HepG2 (cell line): ENCODE results near the gene SLC28A3. TPM values are rescaled to one million over a fixed set of nuclear protein-coding genes. Genes with fewer than 3 reads are reported as not detected.

ENCODE experiments used
- ATAC-seq: fragments of 200-7000 bp; cut with Tn5 transposase; 3 replicates; pipeline ENCODE4 v1.9.1; 2020; ENCODE audit warnings: mild to moderate bottlenecking, moderate library complexity
- BruUV-seq: library from RNA; stranded (reverse); fragments of 400-500 nt; replicated peaks from 2 replicates; lab custom pipeline; 2021; lab: Mats Ljungman, UMichigan
- CTCF ChIA-PET: fragments of 300-600 bp; formaldehyde crosslinking; extraction: SDS; loops from one replicate; lab custom pipeline; 2021; ENCODE audit warnings: low total read pairs, inconsistent platforms, low intra/inter-chr PET ratio; lab: Yijun Ruan, JAX
- POLR2A ChIA-PET: fragments of 350-600 bp; sonication (Branson Sonifier 250); formaldehyde crosslinking; loops from one replicate; lab custom pipeline; 2020; ENCODE audit warnings: antibody characterized with exemption, inconsistent platforms; lab: Yijun Ruan, JAX
- DNase-seq: peaks from one replicate; pipeline ENCODE4 v3.0.0-alpha.2; 2015; ENCODE audit warnings: low spot score
- FAIRE-seq: peaks from 3 replicates; lab custom pipeline; 2011; peaks lifted over from hg19 to GRCh38; lab: Jason Lieb, UNC
- H2AFZ ChIP-seq: one replicate; pipeline ENCODE4 v1.6.1; 2011; ENCODE audit warnings: low read length, inconsistent platforms
- H3K27ac ChIP-seq: fragments of 300-600 bp; 3 replicates; pipeline ENCODE4 v1.8.0; 2011; ENCODE audit warnings: mixed run types, mild to moderate bottlenecking, mixed read lengths, low read length, inconsistent platforms; ENCODE audit not compliant: insufficient read depth; ENCODE audit errors: extremely low read length
- H3K27me3 ChIP-seq, 2 experiments: fragments of 200-600 bp in 1 of 2; 2 replicates in 1 of 2; 3 replicates in 1 of 2; pipeline versions ENCODE4 v1.6.0 to v1.8.0; 2011; ENCODE audit warnings: low read length in 2 of 2, mild to moderate bottlenecking in 2 of 2, moderate library complexity in 2 of 2, inconsistent platforms in 1 of 2; ENCODE audit not compliant: insufficient read depth in 2 of 2, control insufficient read depth in 1 of 2
- H3K36me3 ChIP-seq, 2 experiments: fragments of 200-600 bp in 1 of 2; replicated peaks in 1 of 2; 2 replicates in 1 of 2; 3 replicates in 1 of 2; pipeline versions ENCODE4 v1.5.1 to v1.8.0; 2011; ENCODE audit warnings: low read length in 2 of 2, inconsistent platforms in 1 of 2; ENCODE audit not compliant: insufficient read depth in 2 of 2, control insufficient read depth in 1 of 2
- H3K4me1 ChIP-seq: 2 replicates; pipeline ENCODE4 v1.5.1; 2012; ENCODE audit warnings: low read length, inconsistent platforms; ENCODE audit not compliant: insufficient read depth
- H3K4me2 ChIP-seq: 2 replicates; pipeline ENCODE4 v1.6.0; 2011; ENCODE audit warnings: low read depth, low read length, inconsistent platforms
- H3K4me3 ChIP-seq, 3 experiments: fragments of 200-600 bp in 1 of 3; sonication (generic), shearing (Covaris generic) in 1 of 3; replicated peaks in 1 of 3; 2 replicates each; pipeline ENCODE4 v1.5.1; 2011 to 2016; ENCODE audit warnings: low read length in 3 of 3, inconsistent platforms in 2 of 3, low read depth in 2 of 3, mild to moderate bottlenecking in 2 of 3, control low read depth in 1 of 3, mixed read lengths in 1 of 3; ENCODE audit not compliant: insufficient read depth in 1 of 3
- H3K79me2 ChIP-seq: one replicate; pipeline ENCODE4 v1.6.1; 2011; ENCODE audit warnings: low read length, inconsistent platforms; ENCODE audit not compliant: insufficient read depth
- H3K9ac ChIP-seq: 2 replicates; pipeline ENCODE4 v1.6.0; 2011; ENCODE audit warnings: mild to moderate bottlenecking, low read depth, low read length, inconsistent platforms; ENCODE audit not compliant: insufficient read depth
- H3K9me3 ChIP-seq: 2 replicates; pipeline ENCODE4 v1.5.1; 2012; ENCODE audit warnings: mild to moderate bottlenecking, low read length
- H4K20me1 ChIP-seq: 2 replicates; pipeline ENCODE4 v1.6.0; 2011; ENCODE audit warnings: inconsistent platforms, mild to moderate bottlenecking, low read length, moderate library complexity; ENCODE audit not compliant: insufficient read depth
- PRDM10 ChIP-seq: sonication (generic); formaldehyde crosslinking; IDR thresholded peaks from 2 replicates; pipeline ENCODE4 v1.4.0; 2020; ENCODE audit warnings: low read depth, missing genetic modification reagents
- THAP9 ChIP-seq: sonication (generic); formaldehyde crosslinking; IDR thresholded peaks from 2 replicates; pipeline ENCODE4; 2020; ENCODE audit warnings: missing genetic modification reagents, mild to moderate bottlenecking, borderline replicate concordance
- ZNF207 ChIP-seq: fragments of 450-650 bp; IDR thresholded peaks from 2 replicates; pipeline ENCODE4 v1.6.1; 2016; ENCODE audit warnings: antibody characterized with exemption, borderline replicate concordance
- in situ Hi-C: cut with HindIII; loops from 2 replicates; pipeline ENCODE4 v1.10.0; 2017; ENCODE audit warnings: low pct_unique_long_range_greater_than_20kb; ENCODE audit not compliant: extremely low pct_ligation_motif_present
- intact Hi-C: fragments of 100-400 bp; cut with micrococcal nuclease; formaldehyde crosslinking; loops from one replicate; pipeline ENCODE4 v1.10.0; 2022; ENCODE audit not compliant: unreplicated experiment
- polyA plus RNA-seq, 8 experiments: library from polyadenylated mRNA; depleted of rRNA in 3 of 8; stranded (reverse) in 7 of 8; unstranded in 1 of 8; fragments of >200 nt; fragmentation: Illumina TruSeq in 4 of 8; extraction: Trizol in 4 of 8; gene quantifications; 2 replicates each; pipeline versions ENCODE4 v1.2.1 to v1.2.3, GENCODE V29; 2011 to 2016; ENCODE audit warnings: low read depth in 4 of 8, missing spikeins in 1 of 8, mixed read lengths in 1 of 8; ENCODE audit not compliant: insufficient read depth in 1 of 8
- total RNA-seq, 5 experiments: library from RNA; depleted of rRNA; stranded (reverse); fragments of >200 nt; fragmentation: Illumina TruSeq; extraction: Trizol; gene quantifications; 2 replicates each; pipeline ENCODE4 v1.2.3, GENCODE V29; 2016; ENCODE audit warnings: low read depth in 1 of 5

The SLC28A3 gene
- total and polyA plus RNA-seq, 2 of the 13 experiments (the other 11 are each of a cell fraction or from before 2014, with no cell fraction given) = not detected

DNA sequence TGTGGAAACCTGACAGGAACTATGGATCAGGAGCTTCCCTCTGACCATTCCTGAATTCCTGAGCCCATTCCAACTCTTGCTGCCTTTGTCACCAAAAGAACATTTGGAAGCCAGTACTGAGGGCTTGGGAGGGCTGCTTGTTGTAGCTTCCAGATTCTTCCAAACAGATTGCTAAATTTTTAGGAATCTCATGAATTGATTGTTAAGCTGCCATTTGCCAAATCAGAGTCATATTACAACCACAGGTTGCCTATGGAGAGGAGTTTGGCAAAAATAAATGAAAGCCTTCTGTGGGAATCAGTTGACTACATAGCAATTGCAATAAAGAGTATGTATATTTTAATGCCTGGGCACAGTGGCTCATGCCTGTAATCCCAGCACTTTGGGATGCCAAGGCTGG is 39.2 kb upstream of the SLC28A3 start:
- ATAC-seq (no peak), FAIRE-seq (no peak), DNase-seq (no peak)
- H3K4me3 ChIP-seq = no peak overlapping the region
- no peaks in the 10 kb centered on the region for H3K4me1 ChIP-seq
- no TSS peak for BruUV-seq
- TF ChIP-seq ZNF207 (no peak), THAP9 (no peak), PRDM10 (CRISPR knock-in tag) (no peak)
- H3K4me2 ChIP-seq = no peak overlapping the region
- no peaks in the 10 kb centered on the region for H3K9me3 ChIP-seq
- in situ Hi-C loops (loop anchor here (25.0 kb wide), 2 partner anchors 583 to 883 kb away; no protein-coding TSS in a partner anchor), intact Hi-C loops (no loop called here)
- H4K20me1 ChIP-seq = no peaks in the 10 kb centered on the region
- no peak overlapping the region for H3K9ac ChIP-seq
- ChIA-PET POLR2A (no interaction called here), CTCF (no interaction called here)
- H3K27me3 ChIP-seq = no peaks in the 10 kb centered on the region
- H2AFZ ChIP-seq = no peak overlapping the region
- no peak overlapping the region for H3K27ac ChIP-seq
- H3K79me2 ChIP-seq = no peaks in the 10 kb centered on the region
- no peaks in the 10 kb centered on the region for H3K36me3 ChIP-seq
